Gastroesophageal sphincter (tissue), 4 donors: Measurements from ENCODE around the gene NEDD4L. TPM values are rescaled to one million over a fixed set of nuclear protein-coding genes. Genes with fewer than 3 reads are reported as not detected.
A peak's percentile ranks its signal among the peaks of the same experiment; 100 is the strongest.

Experiments used
- ATAC-seq: fragments of 150-250 bp; one replicate; pipeline ENCODE4 v1.9.1; 2016; ENCODE audit warnings: mild to moderate bottlenecking, moderate library complexity
- H3K27ac ChIP-seq, 4 donors: fragments of 200-600 bp; sonication (generic) in 3 of 4; 1 replicate in 3 of 4; 2 replicates in 1 of 4; pipeline ENCODE4 v1.5.1; 2016 to 2019
- H3K27me3 ChIP-seq: fragments of 200-600 bp; sonication (generic); one replicate; pipeline ENCODE4 v1.5.1; 2019
- H3K36me3 ChIP-seq, 2 donors: fragments of 200-600 bp; sonication (generic); one replicate each; pipeline ENCODE4 v1.5.1; 2019; ENCODE audit warnings: control low read depth in 1 of 2
- H3K4me1 ChIP-seq, 3 donors: fragments of 200-600 bp; sonication (generic); 1 replicate in 2 of 3; 2 replicates in 1 of 3; pipeline ENCODE4 v1.5.1; 2016 to 2019; ENCODE audit warnings: control low read depth in 2 of 3
- H3K4me3 ChIP-seq, 2 donors: fragments of 200-600 bp; sonication (generic); one replicate each; pipeline ENCODE4 v1.5.1; 2019; ENCODE audit warnings: mild to moderate bottlenecking in 1 of 2, moderate library complexity in 1 of 2
- H3K9me3 ChIP-seq, 3 donors: fragments of 200-600 bp; sonication (generic); one replicate each; pipeline ENCODE4 v1.5.1; 2017 to 2019; ENCODE audit warnings: control low read depth in 2 of 3
- CTCF ChIP-seq, 4 experiments: fragments of 200-600 bp in 2 of 4; fragments of 450-650 bp in 2 of 4; sonication (generic) in 1 of 4; IDR thresholded peaks; one replicate each; pipeline ENCODE4 v1.5.1; 2017 to 2019; ENCODE audit warnings: antibody characterized with exemption in 4 of 4, mild to moderate bottlenecking in 2 of 4, moderate library complexity in 2 of 4
- EP300 ChIP-seq: sonication (generic); formaldehyde crosslinking; IDR thresholded peaks from one replicate; pipeline ENCODE4 v1.6.1; 2017; ENCODE audit warnings: antibody characterized with exemption, mild to moderate bottlenecking
- POLR2A ChIP-seq, 2 donors: fragments of 450-650 bp; IDR thresholded peaks; one replicate each; pipeline ENCODE4 v1.6.1; 2017; ENCODE audit warnings: antibody characterized with exemption in 2 of 2, mild to moderate bottlenecking in 2 of 2, moderate library complexity in 1 of 2
- POLR2AphosphoS5 ChIP-seq: sonication (generic); formaldehyde crosslinking; IDR thresholded peaks from one replicate; pipeline ENCODE4 v1.6.1; 2017; ENCODE audit warnings: antibody characterized with exemption
- WGBS, 2 donors: methylation state at CpG; one replicate each; pipeline ENCODE4 v1.1.5; 2018; ENCODE audit warnings: low coverage in 1 of 2; 5-methylcytosine and 5-hydroxymethylcytosine counted together
- total RNA-seq, 4 donors: library from RNA; depleted of rRNA; stranded (reverse); fragments of >200 nt; gene quantifications; one replicate each; pipeline ENCODE4 v1.1.0, GENCODE V29; 2016

The NEDD4L gene
- total RNA-seq, 4 donors from 2014 or later = 37.0 to 50.9 (median 43.0) TPM

- H3K27me3 ChIP-seq = no peaks in the 10 kb centered on the region
- ATAC-seq = no peak
Measured at GRCh38 chr18:58359620-58360019, 315.6 kb downstream of the NEDD4L start.

GRCh38 chr18:58360324-58360723 is 316.3 kb downstream of the NEDD4L start:
- H3K4me1 ChIP-seq = peaks cover 0 to 14% (median 0%) of the 10 kb centered on the region in 3 donors
- 35 to 69% methylated on average over 1 to 2 of the region's 2 CpGs for WGBS, 2 donors
- TF ChIP-seq POLR2AphosphoS5 = no peak
- no peak for TF ChIP-seq CTCF (IDR thresholded peaks at IDR 0.05)
- TF ChIP-seq POLR2A (IDR thresholded peaks at IDR 0.05) = no peak
- no peak for TF ChIP-seq EP300
- no peaks in the 10 kb centered on the region for H3K27me3 ChIP-seq
- H3K27ac ChIP-seq = no peak overlapping the region
- H3K9me3 ChIP-seq = no peaks in the 10 kb centered on the region
- peaks cover 0 to 17% of the 10 kb centered on the region in 2 donors for H3K36me3 ChIP-seq
- ATAC-seq = no peak
- H3K4me3 ChIP-seq = no peak overlapping the region

More at GRCh38 chr18:58359620-58360019, 315.6 kb downstream of the NEDD4L start:
- WGBS, 2 donors = 100% methylated on average over 1 of the region's 1 CpG; no CpG with 5 or more reads in 1 of the 2 donors
- H3K27ac ChIP-seq = no peak overlapping the region
- no peak overlapping the region for H3K4me3 ChIP-seq
- no peaks in the 10 kb centered on the region for H3K9me3 ChIP-seq
- peaks cover 0 to 14% (median 0%) of the 10 kb centered on the region in 3 donors for H3K4me1 ChIP-seq
- peaks cover 0 to 18% of the 10 kb centered on the region in 2 donors for H3K36me3 ChIP-seq
- no peak for TF ChIP-seq POLR2AphosphoS5
- no peak for TF ChIP-seq CTCF (IDR thresholded peaks at IDR 0.05)
- no peak for TF ChIP-seq EP300
- TF ChIP-seq POLR2A (IDR thresholded peaks at IDR 0.05) = no peak

GRCh38 chr18:58361212-58361611 is 317.2 kb downstream of the NEDD4L start:
- no peak for ATAC-seq
- TF ChIP-seq EP300 (no peak), POLR2AphosphoS5 (no peak), POLR2A (IDR thresholded peaks at IDR 0.05) (no peak), CTCF (IDR thresholded peaks at IDR 0.05) (no peak)
- Histone ChIP-seq H3K9me3 (no peaks in the 10 kb centered on the region), H3K4me3 (no peak overlapping the region), H3K27ac (peak overlapping the region; percentile 70 to 74 (median 72)), H3K27me3 (no peaks in the 10 kb centered on the region), H3K4me1 (peaks cover 0 to 14% (median 0%) of the 10 kb centered on the region in 3 donors), H3K36me3 (peaks cover 0 to 26% of the 10 kb centered on the region in 2 donors)
- WGBS, 2 donors = 52 to 77% methylated on average over 3 to 4 of the region's 5 CpGs

GRCh38 chr18:58362027-58362575 is 318.1 kb downstream of the NEDD4L start:
- ATAC-seq = peak; percentile 91
- Histone ChIP-seq H3K4me3 (no peak overlapping the region), H3K27ac (peak overlapping the region; percentile 70 to 74 (median 72)), H3K36me3 (peaks cover 0 to 33% of the 10 kb centered on the region in 2 donors), H3K4me1 (peaks cover 0 to 14% (median 0%) of the 10 kb centered on the region in 3 donors), H3K27me3 (no peaks in the 10 kb centered on the region), H3K9me3 (no peaks in the 10 kb centered on the region)
- TF ChIP-seq POLR2A (IDR thresholded peaks at IDR 0.05) (no peak), POLR2AphosphoS5 (peak; percentile 58)
- 26 to 39% methylated on average over 7 to 8 of the region's 8 CpGs for WGBS, 2 donors

GRCh38 chr18:58362829-58363271 is 318.8 kb downstream of the NEDD4L start:
- ATAC-seq = no peak
- TF ChIP-seq CTCF (IDR thresholded peaks at IDR 0.05) = no peak
- no peak for TF ChIP-seq POLR2A (IDR thresholded peaks at IDR 0.05)
- no peak for TF ChIP-seq POLR2AphosphoS5
- TF ChIP-seq EP300 = no peak
- H3K36me3 ChIP-seq = peaks cover 0 to 33% of the 10 kb centered on the region in 2 donors
- H3K27ac ChIP-seq = peak overlapping the region; percentile 70 to 74 (median 72)
- no peaks in the 10 kb centered on the region for H3K27me3 ChIP-seq
- H3K9me3 ChIP-seq = no peaks in the 10 kb centered on the region
- peaks cover 0 to 14% (median 0%) of the 10 kb centered on the region in 3 donors for H3K4me1 ChIP-seq
- no peak overlapping the region for H3K4me3 ChIP-seq
- 72 to 90% methylated on average over 2 of the region's 2 CpGs for WGBS, 2 donors
